KMS-11 (cell line): ENCODE data around the gene SLC2A5.

Experiments used
- H2AFZ ChIP-seq: fragments of 200-600 bp; sonication (generic); 2 replicates; pipeline ENCODE4 v1.6.1; 2016; ENCODE audit warnings: antibody characterized with exemption, mixed run types, low read depth
- H3K27ac ChIP-seq: fragments of 200-600 bp; sonication (generic); 2 replicates; pipeline ENCODE4 v1.6.1; 2016; ENCODE audit warnings: mild to moderate bottlenecking, mixed run types
- H3K27me3 ChIP-seq: fragments of 200-600 bp; sonication (generic); 2 replicates; pipeline ENCODE4 v1.6.1; 2017; ENCODE audit warnings: mild to moderate bottlenecking, low read depth, mixed run types, moderate library complexity; ENCODE audit not compliant: insufficient read depth
- H3K36me3 ChIP-seq: fragments of 200-600 bp; sonication (generic); 2 replicates; pipeline ENCODE4 v1.6.1; 2017; ENCODE audit warnings: mild to moderate bottlenecking, mixed run types; ENCODE audit not compliant: insufficient read depth
- H3K4me1 ChIP-seq: fragments of 200-600 bp; sonication (generic); 2 replicates; pipeline ENCODE4 v1.6.1; 2016; ENCODE audit warnings: mild to moderate bottlenecking, low read depth, mixed run types; ENCODE audit not compliant: poor library complexity, severe bottlenecking
- H3K4me2 ChIP-seq: fragments of 200-600 bp; sonication (generic); 2 replicates; pipeline ENCODE4 v1.7.0; 2016; ENCODE audit warnings: mild to moderate bottlenecking, mixed run types
- H3K4me3 ChIP-seq: fragments of 200-600 bp; sonication (generic); IDR thresholded peaks from 2 replicates; pipeline ENCODE4 v1.6.1; 2017; ENCODE audit warnings: low read depth, low read length, mixed read lengths; ENCODE audit not compliant: insufficient read depth
- H3K79me2 ChIP-seq: fragments of 200-600 bp; sonication (generic); 2 replicates; pipeline ENCODE4 v1.6.1; 2016; ENCODE audit warnings: low read depth, mixed run types; ENCODE audit not compliant: insufficient read depth
- H3K9ac ChIP-seq: fragments of 200-600 bp; sonication (generic); 2 replicates; pipeline ENCODE4 v1.6.1; 2016; ENCODE audit warnings: mild to moderate bottlenecking, mixed run types
- H4K20me1 ChIP-seq: fragments of 200-600 bp; sonication (generic); 2 replicates; pipeline ENCODE4 v1.6.1; 2016; ENCODE audit warnings: mild to moderate bottlenecking, mixed run types; ENCODE audit not compliant: insufficient read depth
- TF ChIP-seq, protein P1 (sequence below): fragments of 200-600 bp; sonication (generic); conservative IDR thresholded peaks from 2 replicates; pipeline ENCODE4 v1.6.1; 2017; ENCODE audit warnings: low read depth, mild to moderate bottlenecking, antibody characterized with exemption, low read length, moderate library complexity, mixed read lengths

SLC2A5 gene

DNA sequence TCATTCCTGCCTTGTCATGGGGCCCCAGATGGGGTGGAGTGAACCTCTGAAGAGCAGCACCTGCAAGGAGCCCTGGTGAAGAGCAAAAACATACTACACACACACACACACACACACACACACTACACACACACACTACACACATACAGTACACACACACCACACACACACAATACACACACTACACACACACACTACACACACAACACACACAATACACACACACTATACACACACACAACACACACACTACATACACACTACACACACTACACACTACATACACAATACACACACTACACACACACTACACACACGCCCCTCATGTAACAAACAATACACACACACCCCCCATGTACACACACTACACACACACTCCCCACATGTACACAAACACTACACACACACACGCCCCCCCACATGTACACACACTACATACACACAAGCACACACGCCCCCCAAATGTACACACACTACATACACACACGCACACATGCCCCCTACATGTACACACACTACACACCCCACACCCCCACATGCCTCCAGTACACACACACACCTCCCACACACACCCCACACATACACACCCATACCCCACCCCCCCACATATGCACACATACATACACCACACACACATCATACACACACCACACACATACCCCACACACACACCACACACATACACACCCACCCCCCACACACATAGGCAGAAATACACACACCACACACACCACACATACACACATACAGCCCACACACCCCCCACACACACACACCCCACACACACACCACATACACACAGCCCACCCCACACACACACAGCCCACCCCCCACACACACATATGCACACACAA is 9.3 kb downstream of the SLC2A5 start:
- H3K27me3 ChIP-seq, result no peaks in the 10 kb centered on the region
- TF ChIP-seq, protein P1, sequence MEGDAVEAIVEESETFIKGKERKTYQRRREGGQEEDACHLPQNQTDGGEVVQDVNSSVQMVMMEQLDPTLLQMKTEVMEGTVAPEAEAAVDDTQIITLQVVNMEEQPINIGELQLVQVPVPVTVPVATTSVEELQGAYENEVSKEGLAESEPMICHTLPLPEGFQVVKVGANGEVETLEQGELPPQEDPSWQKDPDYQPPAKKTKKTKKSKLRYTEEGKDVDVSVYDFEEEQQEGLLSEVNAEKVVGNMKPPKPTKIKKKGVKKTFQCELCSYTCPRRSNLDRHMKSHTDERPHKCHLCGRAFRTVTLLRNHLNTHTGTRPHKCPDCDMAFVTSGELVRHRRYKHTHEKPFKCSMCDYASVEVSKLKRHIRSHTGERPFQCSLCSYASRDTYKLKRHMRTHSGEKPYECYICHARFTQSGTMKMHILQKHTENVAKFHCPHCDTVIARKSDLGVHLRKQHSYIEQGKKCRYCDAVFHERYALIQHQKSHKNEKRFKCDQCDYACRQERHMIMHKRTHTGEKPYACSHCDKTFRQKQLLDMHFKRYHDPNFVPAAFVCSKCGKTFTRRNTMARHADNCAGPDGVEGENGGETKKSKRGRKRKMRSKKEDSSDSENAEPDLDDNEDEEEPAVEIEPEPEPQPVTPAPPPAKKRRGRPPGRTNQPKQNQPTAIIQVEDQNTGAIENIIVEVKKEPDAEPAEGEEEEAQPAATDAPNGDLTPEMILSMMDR, result no peak
- H3K9ac ChIP-seq, result no peak overlapping the region
- H3K4me3 ChIP-seq, result no peak overlapping the region
- H3K4me2 ChIP-seq, result no peak overlapping the region
- no peaks in the 10 kb centered on the region for H4K20me1 ChIP-seq
- no peak overlapping the region for H3K27ac ChIP-seq
- H3K36me3 ChIP-seq, result no peaks in the 10 kb centered on the region
- no peaks in the 10 kb centered on the region for H3K79me2 ChIP-seq
- no peaks in the 10 kb centered on the region for H3K4me1 ChIP-seq
- no peak overlapping the region for H2AFZ ChIP-seq

DNA sequence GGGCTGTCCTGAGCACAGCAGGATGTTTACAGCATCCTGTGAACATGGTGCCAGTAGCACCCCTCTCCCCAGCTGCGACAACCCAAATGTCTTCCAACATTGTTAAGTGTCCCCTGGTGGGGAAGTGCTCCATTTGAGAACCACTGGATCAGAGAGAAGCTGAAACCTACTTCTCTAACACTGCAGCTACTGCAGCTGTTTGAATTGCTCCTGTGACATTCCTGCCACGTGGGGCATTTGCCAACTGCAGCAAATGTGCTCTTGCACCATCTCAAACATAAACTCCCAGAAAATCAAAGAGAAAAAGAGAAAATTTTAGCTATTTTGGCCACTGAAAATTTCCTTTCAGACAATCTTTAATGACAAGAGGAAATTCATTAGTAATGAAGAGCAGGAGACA is 11.0 kb downstream of the SLC2A5 start:
- H3K4me3 ChIP-seq, result no peak overlapping the region
- H3K27ac ChIP-seq, result no peak overlapping the region
- no peaks in the 10 kb centered on the region for H4K20me1 ChIP-seq
- no peaks in the 10 kb centered on the region for H3K27me3 ChIP-seq
- no peak overlapping the region for H2AFZ ChIP-seq
- TF ChIP-seq, protein P1, result no peak
- no peak overlapping the region for H3K4me2 ChIP-seq
- H3K79me2 ChIP-seq, result no peaks in the 10 kb centered on the region
- no peaks in the 10 kb centered on the region for H3K4me1 ChIP-seq
- H3K9ac ChIP-seq, result no peak overlapping the region
- no peaks in the 10 kb centered on the region for H3K36me3 ChIP-seq

DNA sequence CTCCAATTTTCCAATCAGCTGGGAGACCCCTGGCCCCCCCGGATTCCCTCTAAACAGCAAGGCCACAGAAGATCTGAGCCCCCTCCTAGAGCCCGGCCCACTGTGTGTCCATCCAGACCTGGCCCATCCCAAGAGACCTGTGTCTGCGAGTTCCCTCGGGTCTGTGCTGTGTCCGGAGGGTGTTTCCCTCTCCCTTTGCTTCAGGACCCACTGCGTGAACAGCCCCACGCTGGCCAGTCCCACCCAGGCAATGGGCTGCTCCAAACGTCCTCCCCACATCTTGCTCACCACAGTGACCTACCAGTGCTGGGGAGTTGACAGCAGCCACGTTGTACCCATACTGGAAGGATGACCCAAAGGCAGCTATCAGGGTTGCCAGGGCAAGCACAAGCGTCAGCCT is 11.6 kb downstream of the SLC2A5 start:
- H2AFZ ChIP-seq, result no peak overlapping the region
- H3K79me2 ChIP-seq, result no peaks in the 10 kb centered on the region
- no peaks in the 10 kb centered on the region for H3K36me3 ChIP-seq
- TF ChIP-seq, protein P1, result no peak
- H4K20me1 ChIP-seq, result no peaks in the 10 kb centered on the region
- no peak overlapping the region for H3K4me2 ChIP-seq
- no peak overlapping the region for H3K27ac ChIP-seq
- H3K9ac ChIP-seq, result no peak overlapping the region
- H3K4me3 ChIP-seq, result no peak overlapping the region
- H3K27me3 ChIP-seq, result no peaks in the 10 kb centered on the region
- H3K4me1 ChIP-seq, result no peaks in the 10 kb centered on the region

DNA sequence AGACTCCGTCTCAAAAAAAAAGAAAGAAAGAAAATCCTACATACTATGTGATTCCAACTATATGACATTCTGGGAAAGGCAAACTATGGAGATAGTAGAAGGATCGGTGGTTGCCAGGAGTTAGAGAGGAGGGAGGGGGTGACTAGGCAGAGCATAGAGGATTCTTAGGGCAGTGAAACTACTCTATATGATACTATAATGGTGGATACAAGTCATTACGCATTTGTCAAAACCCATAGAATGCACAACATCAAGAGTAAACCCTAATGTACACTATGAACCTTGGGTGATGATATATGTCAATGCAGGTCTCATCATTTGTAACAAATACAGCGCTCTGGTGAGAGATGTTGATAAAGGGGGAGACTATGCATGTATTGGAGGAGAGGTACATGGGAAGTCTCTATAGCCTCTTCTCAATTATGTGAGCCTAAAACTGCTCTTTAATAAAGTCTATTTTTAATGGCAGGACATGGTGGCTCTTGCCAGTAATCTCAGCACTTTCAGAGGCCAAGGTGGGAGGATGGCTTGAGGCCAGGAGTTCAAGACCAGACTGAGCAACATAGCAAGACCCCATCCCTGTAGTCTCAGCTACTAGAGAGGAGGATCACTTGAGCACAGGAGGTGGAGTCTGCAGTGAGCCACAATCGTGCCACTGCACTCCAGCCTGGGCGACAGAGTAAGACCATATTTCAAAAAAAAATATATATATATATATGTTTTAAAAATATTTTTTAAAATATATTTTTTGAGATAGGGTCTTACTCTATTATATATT is 17.0 kb downstream of the SLC2A5 start:
- Histone ChIP-seq H3K27me3 (no peaks in the 10 kb centered on the region), H4K20me1 (no peaks in the 10 kb centered on the region), H3K4me3 (no peak overlapping the region), H3K4me2 (no peak overlapping the region), H3K4me1 (no peaks in the 10 kb centered on the region), H2AFZ (no peak overlapping the region), H3K79me2 (no peaks in the 10 kb centered on the region), H3K36me3 (no peaks in the 10 kb centered on the region), H3K27ac (no peak overlapping the region), H3K9ac (no peak overlapping the region)
- TF ChIP-seq, protein P1, result no peak
